ENCODE results near the gene SNCG.
"Not testable (repeated sequence)": the region's sequence is repeated elsewhere in the genome, so short reads cannot be mapped to it uniquely, and the experiment has no call there.

GRCh38 chr10:86947806-86948205, 10.6 kb upstream of the SNCG start:
- TF ChIP-seq CTCF (IDR thresholded peaks at IDR 0.05; ENCODE audit: poor library complexity, severe bottlenecking); EP300 (conservative IDR thresholded peaks at IDR 0.05; ENCODE audit: poor library complexity, severe bottlenecking); REST (IDR thresholded peaks at IDR 0.05; ENCODE audit: borderline replicate concordance); TAF1 (IDR thresholded peaks at IDR 0.05; ENCODE audit: low read depth): not testable (repeated sequence)
